ENCODE results near the gene CHD1L.

Gene CHD1L

GRCh38 chr1:147334292-147334691 lies 91.8 kb downstream of the CHD1L start:
- no peaks in the 10 kb centered on the region for H3K9me2 ChIP-seq (replicated peaks; ENCODE audit: insufficient read depth, low read length)
- no peaks in the 10 kb centered on the region for H3K27me3 ChIP-seq (replicated peaks; ENCODE audit: insufficient read depth, low read length)
- no peak overlapping the region for H3K9ac ChIP-seq (ENCODE audit: low read length)
- no peak overlapping the region for H3K4me3 ChIP-seq (ENCODE audit: low read length)
- no peak for DNase-seq
- no peaks in the 10 kb centered on the region for H3K36me3 ChIP-seq (replicated peaks; ENCODE audit: insufficient read depth, low read length)
- H4K20me1 ChIP-seq (ENCODE audit: insufficient read depth, low read length): no peaks in the 10 kb centered on the region
- H2AFZ ChIP-seq (ENCODE audit: low read length): no peak overlapping the region
- no peak overlapping the region for H3K4me2 ChIP-seq (ENCODE audit: low read depth, low read length)
- no peaks in the 10 kb centered on the region for H3K4me1 ChIP-seq (ENCODE audit: low read length)
- no peaks in the 10 kb centered on the region for H3K79me2 ChIP-seq (ENCODE audit: low read length)
- TF ChIP-seq EZH2 (optimal IDR thresholded peaks at IDR 0.05; ENCODE audit: low read depth, low read length): no peak
- no peak for TF ChIP-seq EZH2phosphoT487 (IDR thresholded peaks at IDR 0.05; ENCODE audit: low read length)
- no peak for TF ChIP-seq CTCF (IDR thresholded peaks at IDR 0.05; ENCODE audit: low read length)
- H3K9me3 ChIP-seq (replicated peaks; ENCODE audit: insufficient read depth, low read length): 0 out of 2 replicates have a peak, but pooled peaks cover 2% of the 10 kb centered on the region
- no peaks in the 10 kb centered on the region for H3F3A ChIP-seq (ENCODE audit: insufficient read depth, low read length)
- no peak overlapping the region for H3K27ac ChIP-seq (ENCODE audit: low read length)

- Histone ChIP-seq H3K79me2 (ENCODE audit: low read length) (no peaks in the 10 kb centered on the region), H4K20me1 (ENCODE audit: insufficient read depth, low read length) (no peaks in the 10 kb centered on the region), H2AFZ (ENCODE audit: low read length) (no peak overlapping the region), H3K9me3 (replicated peaks; ENCODE audit: insufficient read depth, low read length) (0 out of 2 replicates have a peak, but pooled peaks cover 2% of the 10 kb centered on the region), H3K4me1 (ENCODE audit: low read length) (no peaks in the 10 kb centered on the region), H3K27me3 (replicated peaks; ENCODE audit: insufficient read depth, low read length) (no peaks in the 10 kb centered on the region), H3F3A (ENCODE audit: insufficient read depth, low read length) (no peaks in the 10 kb centered on the region), H3K9ac (ENCODE audit: low read length) (no peak overlapping the region), H3K4me2 (ENCODE audit: low read depth, low read length) (no peak overlapping the region), H3K27ac (ENCODE audit: low read length) (no peak overlapping the region), H3K36me3 (replicated peaks; ENCODE audit: insufficient read depth, low read length) (no peaks in the 10 kb centered on the region), H3K4me3 (ENCODE audit: low read length) (no peak overlapping the region), H3K9me2 (replicated peaks; ENCODE audit: insufficient read depth, low read length) (no peaks in the 10 kb centered on the region)
- no peak for TF ChIP-seq EZH2 (optimal IDR thresholded peaks at IDR 0.05; ENCODE audit: low read depth, low read length)
- TF ChIP-seq CTCF (IDR thresholded peaks at IDR 0.05; ENCODE audit: low read length): no peak
- DNase-seq: no peak
Measured at GRCh38 chr1:147336291-147336690, 93.8 kb downstream of the CHD1L start.

- Histone ChIP-seq H3K4me1 (ENCODE audit: low read length) (no peaks in the 10 kb centered on the region), H3K27me3 (replicated peaks; ENCODE audit: insufficient read depth, low read length) (no peaks in the 10 kb centered on the region), H3K36me3 (replicated peaks; ENCODE audit: insufficient read depth, low read length) (no peaks in the 10 kb centered on the region), H3F3A (ENCODE audit: insufficient read depth, low read length) (no peaks in the 10 kb centered on the region), H3K9ac (ENCODE audit: low read length) (no peak overlapping the region), H3K4me3 (ENCODE audit: low read length) (no peak overlapping the region), H2AFZ (ENCODE audit: low read length) (no peak overlapping the region), H3K79me2 (ENCODE audit: low read length) (no peaks in the 10 kb centered on the region), H3K27ac (ENCODE audit: low read length) (no peak overlapping the region), H3K9me3 (replicated peaks; ENCODE audit: insufficient read depth, low read length) (0 out of 2 replicates have a peak, but pooled peaks cover 2% of the 10 kb centered on the region), H4K20me1 (ENCODE audit: insufficient read depth, low read length) (no peaks in the 10 kb centered on the region), H3K9me2 (replicated peaks; ENCODE audit: insufficient read depth, low read length) (no peaks in the 10 kb centered on the region), H3K4me2 (ENCODE audit: low read depth, low read length) (no peak overlapping the region)
- DNase-seq: no peak
- TF ChIP-seq EZH2 (optimal IDR thresholded peaks at IDR 0.05; ENCODE audit: low read depth, low read length) (no peak), EZH2phosphoT487 (IDR thresholded peaks at IDR 0.05; ENCODE audit: low read length) (no peak), CTCF (IDR thresholded peaks at IDR 0.05; ENCODE audit: low read length) (no peak)
Measured at GRCh38 chr1:147337040-147337630, 94.7 kb downstream of the CHD1L start.

Measured in MM.1S (cell line).